HG02642 (cell line): Measurements from ENCODE around the gene AKAP11.

ENCODE experiments used
- ATAC-seq: cut with Tn5 transposase; IDR thresholded peaks from one replicate; pipeline ENCODE4 v1.9.1; 2021; ENCODE audit warnings: mild to moderate bottlenecking; ENCODE audit not compliant: unreplicated experiment, poor library complexity

AKAP11 gene

GRCh38 chr13:42271337-42272114, 426 bp upstream of the AKAP11 start:
- ATAC-seq, result peak; percentile 89

DNA sequence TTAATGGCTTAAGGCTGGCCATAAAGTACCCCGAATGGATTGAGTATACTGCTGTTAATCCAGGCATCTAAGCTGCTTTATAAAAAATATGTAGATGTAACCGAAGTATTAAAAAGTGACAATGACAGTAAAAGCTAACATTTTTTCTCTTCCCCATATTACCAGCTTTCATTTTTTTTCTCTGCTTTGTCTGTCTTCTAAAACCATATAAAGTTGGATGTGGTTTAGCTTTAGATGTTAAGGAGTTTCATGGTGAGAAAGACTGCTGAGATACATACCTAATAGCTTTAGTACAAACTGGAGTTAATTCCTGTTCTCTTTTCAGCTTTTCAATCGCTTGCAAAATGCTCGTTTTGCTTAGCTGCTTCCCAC, 838 bp downstream of the AKAP11 start:
- ATAC-seq, result no peak

- no peak for ATAC-seq
Measured at GRCh38 chr13:42274386-42275097, 2.6 kb downstream of the AKAP11 start.

- ATAC-seq, result peak; percentile 28
Measured at GRCh38 chr13:42275098-42275471, 3.1 kb downstream of the AKAP11 start.

DNA sequence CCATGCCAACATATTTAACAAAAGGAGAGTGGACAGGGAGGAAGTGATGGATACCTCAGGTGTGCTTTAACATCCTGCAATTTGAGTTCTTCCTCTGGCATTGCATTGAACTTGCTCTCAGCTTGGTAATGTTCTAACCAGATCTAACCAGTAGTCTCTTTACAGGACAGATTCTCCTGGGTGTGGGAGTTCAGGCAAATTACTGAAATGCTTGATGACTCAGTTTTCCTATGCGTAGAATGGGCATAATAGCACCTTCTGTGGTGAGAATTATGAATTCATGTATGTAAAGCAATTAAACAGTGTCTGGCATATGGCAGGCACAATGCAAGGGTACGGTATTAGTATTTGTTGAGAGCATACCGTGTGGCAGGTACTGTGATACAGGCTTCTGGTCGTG, 3.6 kb downstream of the AKAP11 start:
- no peak for ATAC-seq

DNA sequence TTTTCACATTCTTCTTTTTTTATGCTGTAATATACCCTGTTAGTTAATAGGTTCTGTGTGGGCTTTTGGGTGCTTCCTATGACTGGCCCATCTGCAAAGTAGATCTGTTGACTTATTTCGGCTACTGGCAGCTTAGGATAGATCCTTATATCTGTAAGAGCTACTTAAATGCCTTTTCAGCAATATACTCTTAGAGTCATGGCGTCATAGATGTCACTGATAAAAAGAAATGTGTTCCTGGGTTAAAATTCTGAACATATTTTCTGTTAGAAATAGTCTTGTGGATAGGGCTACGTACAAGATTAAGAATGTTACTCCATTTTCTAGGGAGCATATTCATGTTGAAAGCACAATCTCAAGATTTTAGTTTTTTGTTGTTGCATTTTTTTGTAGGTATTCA, 4.7 kb downstream of the AKAP11 start:
- no peak for ATAC-seq

DNA sequence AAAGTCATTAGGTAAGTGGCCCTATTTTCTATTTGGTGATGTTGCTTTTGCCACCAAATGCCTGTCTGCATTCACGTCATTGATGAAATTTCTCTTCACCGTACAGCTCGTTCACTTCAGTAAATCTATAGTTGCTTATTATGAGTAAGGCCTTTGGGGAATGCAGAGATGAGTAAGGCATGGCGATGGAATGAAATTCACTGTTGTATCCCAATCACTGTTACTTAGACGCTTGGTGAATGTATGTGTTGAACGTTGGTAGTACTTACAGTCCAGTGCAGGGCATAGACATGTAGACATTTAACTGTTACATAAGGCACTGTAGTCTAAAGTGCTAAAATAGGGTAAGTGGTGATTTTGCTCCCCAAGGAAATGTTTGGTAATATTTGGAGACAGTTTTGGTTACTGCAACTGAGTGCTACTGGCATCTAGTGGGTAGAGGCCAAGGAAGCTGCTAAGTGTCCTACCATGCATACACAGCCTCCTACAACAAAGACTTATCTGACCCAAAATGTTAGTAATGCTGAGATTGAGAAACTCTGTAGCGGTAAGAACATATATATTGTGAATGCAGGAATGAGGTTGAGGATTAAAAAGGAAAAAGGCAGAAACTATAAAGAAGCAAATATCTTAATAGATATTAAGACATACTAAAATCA, 5.8 kb downstream of the AKAP11 start:
- ATAC-seq, result no peak

DNA sequence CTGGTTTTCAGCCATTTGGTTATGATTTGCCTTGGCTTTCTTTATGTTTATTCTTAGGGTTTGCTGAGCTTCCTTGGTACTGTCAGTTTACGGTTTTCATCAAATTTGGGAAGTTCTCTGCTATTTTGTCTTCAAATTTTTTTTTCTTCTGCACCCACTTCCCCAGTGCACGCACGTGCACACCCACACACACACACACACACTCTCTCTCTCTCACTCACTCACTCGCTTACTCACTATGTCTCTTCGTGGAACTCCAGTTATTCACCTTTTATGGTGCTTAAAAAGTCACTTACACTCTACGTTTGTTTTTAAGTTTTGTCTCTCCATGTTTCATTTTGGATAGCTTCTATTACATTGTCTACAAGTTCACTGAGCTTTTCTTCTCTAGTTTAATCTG, 7.1 kb downstream of the AKAP11 start:
- ATAC-seq, result no peak

GRCh38 chr13:42279986-42280385, 8.0 kb downstream of the AKAP11 start:
- ATAC-seq, result no peak

DNA sequence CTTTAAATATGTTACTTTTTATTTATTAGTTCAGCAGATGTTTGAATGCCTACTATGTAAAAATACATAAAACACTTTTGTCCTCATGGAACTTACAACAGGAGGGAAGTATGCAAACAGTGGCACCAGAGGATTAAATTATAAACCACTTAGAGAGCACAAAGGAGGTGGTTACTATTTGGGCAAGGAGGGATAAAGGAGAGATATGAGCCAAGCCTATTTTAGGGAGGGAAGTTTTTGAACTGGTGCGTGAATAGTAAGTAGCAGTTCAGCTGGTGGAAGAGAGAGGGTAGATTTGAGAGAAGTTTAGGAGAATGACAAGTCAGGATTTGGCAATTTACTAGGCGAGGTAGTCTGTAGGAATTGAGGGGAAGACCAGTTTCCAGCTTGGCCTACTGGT, 8.6 kb downstream of the AKAP11 start:
- no peak for ATAC-seq

DNA sequence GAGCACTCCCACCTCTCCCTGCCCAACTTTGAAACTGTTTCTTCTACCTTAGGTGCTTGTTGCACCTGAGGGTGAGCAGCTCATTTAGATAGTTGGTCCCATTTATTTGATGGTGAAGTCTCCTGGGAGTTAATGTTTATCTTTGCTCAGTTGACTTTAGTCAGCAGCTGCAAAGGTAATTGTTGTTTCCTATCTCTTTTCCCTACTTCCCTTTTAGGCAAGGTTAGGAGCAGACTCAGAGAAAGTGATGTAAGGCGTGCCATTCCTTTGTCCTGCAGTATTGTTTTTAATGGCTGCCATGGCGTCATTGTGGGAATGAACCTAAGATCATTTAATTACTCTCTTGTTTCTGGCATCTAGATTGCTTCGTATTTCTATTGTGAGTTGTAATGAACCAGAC, 11.6 kb downstream of the AKAP11 start:
- ATAC-seq, result no peak

GRCh38 chr13:42284068-42284467, 12.1 kb downstream of the AKAP11 start:
- no peak for ATAC-seq

DNA sequence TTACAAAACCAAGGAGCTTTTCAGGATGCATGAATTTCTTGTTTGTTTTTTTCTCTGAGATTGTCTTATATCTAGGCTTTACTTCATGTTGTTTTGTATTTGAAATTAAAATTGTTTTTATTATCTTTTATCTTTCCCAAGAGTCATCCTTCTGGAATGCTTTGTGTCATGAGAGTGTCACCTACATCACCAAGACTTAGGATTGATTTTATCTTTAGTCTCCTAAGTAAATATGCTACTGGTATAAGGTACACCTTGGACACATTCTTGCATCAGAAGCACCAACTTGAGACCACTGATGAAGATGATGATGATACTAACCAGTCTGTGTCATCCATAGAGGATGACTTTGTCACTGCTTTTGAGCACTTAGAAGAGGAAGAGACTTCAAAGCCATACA, 26.4 kb downstream of the AKAP11 start:
- no peak for ATAC-seq

GRCh38 chr13:42305503-42305902, 33.6 kb downstream of the AKAP11 start:
- ATAC-seq, result no peak

GRCh38 chr13:42307461-42307860, 35.5 kb downstream of the AKAP11 start:
- ATAC-seq, result no peak

DNA sequence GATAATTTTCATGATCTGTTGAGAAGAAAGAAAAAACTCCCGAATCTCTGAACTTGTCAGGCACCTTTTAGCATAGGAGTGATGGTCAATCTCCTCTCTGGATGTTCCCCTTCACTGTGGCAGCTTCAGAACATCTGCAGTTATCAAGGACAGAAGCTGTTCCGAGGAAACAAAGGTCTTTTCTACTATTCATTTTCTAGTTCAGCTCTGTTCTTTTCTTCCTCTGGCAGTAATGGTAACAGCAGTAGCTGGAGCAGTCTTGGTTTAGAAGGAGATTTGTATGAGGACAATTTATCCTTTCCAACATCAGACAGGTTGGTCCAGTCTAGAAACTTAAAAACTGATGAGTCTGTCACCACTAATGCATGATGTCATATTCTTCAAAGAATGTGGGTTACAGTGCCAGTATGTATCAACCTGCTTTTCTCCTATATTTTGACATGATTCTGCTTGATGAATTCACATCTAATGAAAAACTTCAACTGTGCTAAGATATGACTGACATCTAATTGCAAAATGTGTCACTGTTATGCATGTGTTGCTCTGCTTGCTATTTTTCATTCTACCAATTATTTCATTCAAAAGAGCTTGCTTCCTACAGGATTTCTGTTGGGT, 41.0 kb downstream of the AKAP11 start:
- ATAC-seq, result no peak

DNA sequence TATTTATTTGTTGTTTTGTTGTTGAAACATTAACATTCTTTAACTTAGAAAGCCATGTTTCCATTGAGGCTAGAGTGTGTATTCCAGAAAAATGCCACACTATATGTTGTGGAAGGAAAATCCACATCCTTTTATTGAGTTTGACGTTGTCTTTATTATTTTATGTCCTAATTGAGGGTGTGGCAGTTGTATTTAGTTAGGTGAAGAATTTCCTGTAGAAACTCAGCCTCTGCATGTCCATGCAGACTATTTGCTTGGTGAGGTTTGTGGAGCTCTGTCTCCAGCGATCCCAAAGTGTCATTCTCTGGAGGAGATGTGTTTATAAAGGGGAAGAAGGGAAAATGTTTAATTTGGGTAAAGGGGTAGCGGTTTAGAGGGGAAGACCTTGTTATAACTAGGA, 46.6 kb downstream of the AKAP11 start:
- ATAC-seq, result no peak

DNA sequence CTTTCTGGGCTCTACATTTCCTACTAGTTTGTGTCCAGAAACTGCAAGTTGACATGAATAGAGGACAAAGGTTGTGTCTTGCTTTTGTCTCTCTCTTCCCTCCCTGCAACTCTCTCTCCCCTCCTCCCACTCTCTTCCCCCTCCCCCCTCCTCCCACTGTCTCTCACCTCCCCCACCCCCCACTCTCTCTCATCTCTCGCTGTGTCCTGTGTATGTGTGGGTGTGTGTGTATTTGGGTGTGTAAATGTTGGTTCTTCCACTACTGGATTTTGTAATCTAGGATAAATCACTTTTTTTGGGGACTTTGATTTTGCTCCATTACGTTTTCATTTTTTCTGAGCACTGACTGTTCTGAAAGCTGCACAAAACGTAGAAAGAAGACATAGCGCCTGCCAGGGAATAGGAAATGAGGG, 48.4 kb downstream of the AKAP11 start:
- no peak for ATAC-seq

DNA sequence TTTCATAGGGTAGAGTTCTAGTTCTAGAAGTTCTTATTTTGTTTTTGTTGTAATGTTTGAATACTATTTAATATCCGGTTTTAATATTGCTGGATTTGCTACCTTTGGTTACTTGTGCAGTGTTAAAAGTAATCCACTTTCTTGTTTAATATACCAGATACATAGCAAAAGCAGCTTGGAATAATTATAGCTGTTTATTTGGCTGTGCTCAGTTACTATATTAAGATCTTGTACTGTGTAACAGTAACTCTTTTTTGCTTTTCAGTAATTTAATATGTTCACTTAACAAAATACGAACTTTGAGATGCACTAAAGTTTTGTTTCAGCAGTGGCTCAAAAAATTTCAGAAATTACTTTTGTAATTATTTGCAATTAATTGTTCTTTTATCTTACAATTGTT, 50.9 kb downstream of the AKAP11 start:
- no peak for ATAC-seq

- ATAC-seq, result no peak
Measured at GRCh38 chr13:42324704-42325103, 52.8 kb downstream of the AKAP11 start.

DNA sequence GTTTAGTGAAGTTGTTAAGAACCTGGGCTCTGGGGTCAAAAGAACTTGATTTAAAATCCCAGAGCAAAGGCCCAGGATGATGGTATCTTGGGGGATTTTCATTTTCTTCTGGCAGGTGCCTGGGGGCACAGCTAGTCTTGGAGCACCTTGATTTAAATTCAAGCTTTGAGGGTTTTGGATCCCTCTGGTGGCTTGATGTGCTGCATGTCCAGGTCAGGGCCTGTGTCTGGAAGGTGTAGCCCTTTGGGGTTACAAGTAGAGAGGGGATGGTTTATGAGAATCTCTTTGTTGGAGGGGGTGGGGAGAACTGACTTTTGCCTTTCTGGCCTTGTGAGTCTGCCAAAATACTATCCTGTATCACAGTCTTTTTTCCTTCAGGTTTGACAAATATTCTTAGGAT, 55.8 kb downstream of the AKAP11 start:
- ATAC-seq, result no peak
